H1 (cell line): ENCODE results near the gene GDPD1. TPM values are rescaled to one million over a fixed set of nuclear protein-coding genes. Genes with fewer than 3 reads are reported as not detected.

ENCODE experiments used
- CTCF ChIA-PET: fragments of 300-600 bp; sonication (Branson Sonifier 250); formaldehyde crosslinking; loops from one replicate; lab custom pipeline; 2021; ENCODE audit not compliant: partially characterized antibody; lab: Charles Lee
- POLR2A ChIA-PET: fragments of 300-600 bp; sonication (Branson Sonifier 250); formaldehyde crosslinking; loops from one replicate; lab custom pipeline; 2021; ENCODE audit warnings: inconsistent platforms; ENCODE audit not compliant: partially characterized antibody; lab: Charles Lee
- DNase-seq, 2 experiments: peaks; one replicate each; pipeline versions ENCODE4 v3.0.0 to v3.0.0-alpha.2; 2010 to 2022; ENCODE audit warnings: low spot score in 2 of 2, low read depth in 1 of 2, mixed read lengths in 1 of 2
- FAIRE-seq: peaks from 2 replicates; lab custom pipeline; 2011; peaks lifted over from hg19 to GRCh38; lab: Jason Lieb, UNC
- H2AFZ ChIP-seq: 2 replicates; pipeline ENCODE4 v1.8.1; 2012; ENCODE audit warnings: low read length, inconsistent platforms
- H2AK5ac ChIP-seq: 2 replicates; pipeline ENCODE4 v1.6.1; 2013; ENCODE audit warnings: low read depth, low read length
- H2BK120ac ChIP-seq: replicated peaks from 2 replicates; pipeline ENCODE3; 2013; ENCODE audit warnings: low read depth, low read length, inconsistent platforms
- H2BK12ac ChIP-seq: 2 replicates; pipeline ENCODE4 v1.6.1; 2013; ENCODE audit warnings: low read depth, low read length
- H2BK15ac ChIP-seq: 2 replicates; pipeline ENCODE4 v1.6.1; 2013; ENCODE audit warnings: low read length
- H2BK20ac ChIP-seq: 2 replicates; pipeline ENCODE4 v1.6.1; 2013; ENCODE audit warnings: low read length
- H2BK5ac ChIP-seq: 2 replicates; pipeline ENCODE4 v1.6.1; 2013; ENCODE audit warnings: low read depth, low read length
- H3K14ac ChIP-seq: 2 replicates; pipeline ENCODE4 v1.6.1; 2013; ENCODE audit warnings: inconsistent platforms; ENCODE audit not compliant: insufficient read length
- H3K18ac ChIP-seq: 2 replicates; pipeline ENCODE4 v1.6.1; 2013; ENCODE audit warnings: low read length; ENCODE audit errors: extremely low read depth
- H3K23ac ChIP-seq: 2 replicates; pipeline ENCODE4 v1.6.1; 2013; ENCODE audit warnings: inconsistent platforms; ENCODE audit not compliant: insufficient read length
- H3K23me2 ChIP-seq: 2 replicates; pipeline ENCODE4 v1.6.1; 2013; ENCODE audit warnings: low read depth, low read length
- H3K27ac ChIP-seq: 2 replicates; pipeline ENCODE4 v1.6.1; 2011; ENCODE audit warnings: low read depth, low read length, inconsistent platforms
- H3K27me3 ChIP-seq, 4 experiments: replicated peaks in 1 of 4; 1 replicate in 1 of 4; 2 replicates in 3 of 4; pipeline versions ENCODE4 v1.6.1 to v1.8.1; 2011 to 2013; ENCODE audit warnings: low read length in 3 of 4, mild to moderate bottlenecking in 3 of 4, inconsistent platforms in 2 of 4, mixed read lengths in 2 of 4, moderate library complexity in 1 of 4; ENCODE audit not compliant: control insufficient read depth in 3 of 4, insufficient read depth in 3 of 4; ENCODE audit errors: extremely low read depth in 1 of 4
- H3K36me3 ChIP-seq, 4 experiments: 2 replicates each; pipeline versions ENCODE4 v1.6.1 to v1.8.1; 2011 to 2013; ENCODE audit warnings: mild to moderate bottlenecking in 4 of 4, low read length in 3 of 4, moderate library complexity in 2 of 4, control low read depth in 1 of 4, inconsistent platforms in 1 of 4; ENCODE audit not compliant: insufficient read depth in 4 of 4, control insufficient read depth in 2 of 4
- H3K4ac ChIP-seq: replicated peaks from 2 replicates; pipeline ENCODE3; 2013; ENCODE audit warnings: low read length, low read depth, mixed read lengths, inconsistent platforms; ENCODE audit not compliant: insufficient read length
- H3K4me1 ChIP-seq, 4 experiments: replicated peaks in 1 of 4; 1 replicate in 1 of 4; 2 replicates in 3 of 4; pipeline versions ENCODE4 v1.6.1 to v1.8.1; 2011 to 2013; ENCODE audit warnings: low read length in 3 of 4, inconsistent platforms in 2 of 4, mixed read lengths in 1 of 4; ENCODE audit not compliant: insufficient read depth in 4 of 4, control insufficient read depth in 3 of 4
- H3K4me2 ChIP-seq, 2 experiments: 2 replicates each; pipeline versions ENCODE4 v1.6.1 to v1.8.1; 2011 to 2013; ENCODE audit warnings: low read depth in 2 of 2, low read length in 2 of 2, control low read depth in 1 of 2, inconsistent platforms in 1 of 2, mild to moderate bottlenecking in 1 of 2; ENCODE audit not compliant: insufficient read depth in 1 of 2
- H3K4me3 ChIP-seq, 4 experiments: fragments of 200-600, 300-600 bp in 1 of 4; sonication (generic), shearing (Covaris generic), sonication (Bioruptor Twin) in 1 of 4; 2 replicates each; pipeline versions ENCODE4 v1.5.1 to v1.8.1; 2011 to 2016; ENCODE audit warnings: low read length in 4 of 4, low read depth in 3 of 4, control low read depth in 2 of 4, inconsistent platforms in 2 of 4, mild to moderate bottlenecking in 2 of 4, mixed read lengths in 1 of 4, moderate library complexity in 1 of 4; ENCODE audit not compliant: insufficient read depth in 2 of 4; ENCODE audit errors: extremely low read depth in 1 of 4
- H3K56ac ChIP-seq: replicated peaks from 2 replicates; pipeline ENCODE3; 2013; ENCODE audit warnings: low read depth, mild to moderate bottlenecking, mixed read lengths, low read length, inconsistent platforms; ENCODE audit not compliant: insufficient read length
- H3K79me1 ChIP-seq: 2 replicates; pipeline ENCODE4 v1.6.1; 2013; ENCODE audit warnings: low read depth, low read length, control low read depth
- H3K79me2 ChIP-seq, 2 experiments: 2 replicates each; pipeline versions ENCODE4 v1.6.1 to v1.8.1; 2012 to 2013; ENCODE audit warnings: low read length in 2 of 2, mild to moderate bottlenecking in 2 of 2, inconsistent platforms in 1 of 2; ENCODE audit not compliant: insufficient read depth in 2 of 2, control insufficient read depth in 1 of 2
- H3K9ac ChIP-seq, 4 experiments: replicated peaks in 1 of 4; 1 replicate in 1 of 4; 2 replicates in 3 of 4; pipeline versions ENCODE4 v1.6.1 to v1.8.1; 2011 to 2013; ENCODE audit warnings: low read depth in 3 of 4, low read length in 3 of 4, control low read depth in 2 of 4, mild to moderate bottlenecking in 2 of 4, moderate library complexity in 2 of 4, inconsistent platforms in 1 of 4; ENCODE audit errors: extremely low read depth in 1 of 4
- H3K9me3 ChIP-seq, 2 experiments: 2 replicates each; pipeline versions ENCODE4 v1.6.1 to v1.8.1; 2012 to 2013; ENCODE audit warnings: mild to moderate bottlenecking in 2 of 2, moderate library complexity in 2 of 2, control low read depth in 1 of 2, inconsistent platforms in 1 of 2, low read depth in 1 of 2, low read length in 1 of 2, mixed read lengths in 1 of 2; ENCODE audit not compliant: insufficient read depth in 2 of 2
- H4K20me1 ChIP-seq, 2 experiments: replicated peaks in 1 of 2; 2 replicates each; pipeline versions ENCODE3 to v1.8.1; 2011 to 2013; ENCODE audit warnings: inconsistent platforms in 2 of 2, low read length in 2 of 2, mild to moderate bottlenecking in 1 of 2; ENCODE audit not compliant: insufficient read depth in 2 of 2, control insufficient read depth in 1 of 2
- H4K5ac ChIP-seq: 2 replicates; pipeline ENCODE4 v1.6.1; 2013; ENCODE audit warnings: low read length, low read depth, mixed read lengths, inconsistent platforms; ENCODE audit not compliant: insufficient read length
- H4K8ac ChIP-seq: 2 replicates; pipeline ENCODE4 v1.8.0; 2013; ENCODE audit warnings: mild to moderate bottlenecking, moderate library complexity, low read length, inconsistent platforms; ENCODE audit not compliant: insufficient read depth; ENCODE audit errors: extremely low read depth
- H4K91ac ChIP-seq: replicated peaks from 2 replicates; pipeline ENCODE3; 2013; ENCODE audit warnings: low read length, mixed read lengths, inconsistent platforms; ENCODE audit not compliant: insufficient read length
- BACH1 ChIP-seq: IDR thresholded peaks from 2 replicates; pipeline ENCODE4 v1.6.1; 2012; ENCODE audit warnings: low read length, improper control_type of control experiment
- BCL11A ChIP-seq, 2 experiments: IDR thresholded peaks; one replicate each; pipeline ENCODE4 v1.6.1; 2011; ENCODE audit warnings: low read depth in 2 of 2, low read length in 2 of 2, mild to moderate bottlenecking in 2 of 2
- CBX5 ChIP-seq: fragments of 300-800, 300-1000 bp; sonication (generic); IDR thresholded peaks from 2 replicates; pipeline ENCODE4 v1.7.1; 2016; ENCODE audit warnings: antibody characterized with exemption, low read length, low read depth
- TAF7 ChIP-seq: optimal IDR thresholded peaks from 2 replicates; pipeline ENCODE3; 2011; ENCODE audit warnings: low read depth, mild to moderate bottlenecking, inconsistent platforms, low read length, moderate library complexity, borderline replicate concordance
- WGBS, 2 experiments: shearing (Covaris generic) in 1 of 2; methylation state at CpG; one replicate each; pipeline versions ENCODE4 v1.1.6 to v1.1.7; 2013 to 2015; ENCODE audit warnings: low lambda C conversion rate in 2 of 2, mixed read lengths in 2 of 2, inconsistent platforms in 1 of 2, low coverage in 1 of 2, missing lambda C conversion rate in 1 of 2; ENCODE audit not compliant: insufficient replicate concordance in 2 of 2, insufficient coverage in 1 of 2, insufficient read length in 1 of 2; ENCODE audit errors: extremely low coverage in 1 of 2, missing lambda C conversion rate in 1 of 2; 5-methylcytosine and 5-hydroxymethylcytosine counted together
- polyA plus RNA-seq, 7 experiments: library from polyadenylated mRNA; depleted of rRNA in 3 of 7; stranded (reverse) in 5 of 7; unstranded in 2 of 7; fragments of >200 nt in 5 of 7; fragments of 200-250 nt in 2 of 7; gene quantifications; 1 replicate in 5 of 7; 2 replicates in 1 of 7; 4 replicates in 1 of 7; pipeline versions ENCODE4 v1.2.1 to v1.2.3, GENCODE V29; 2011 to 2013; ENCODE audit warnings: missing spikeins in 2 of 7, mixed read lengths in 2 of 7
- total RNA-seq: library from RNA; stranded (reverse); fragmentation: NEBNext Ultra II Directional; extraction: Animal tissue kit (Norgen Biotek cat#: 25700); gene quantifications from 2 replicates; pipeline ENCODE4 v1.2.1, GENCODE V29; 2021

GDPD1 gene
- total and polyA plus RNA-seq, 2 of the 8 experiments (the other 6 are each of a cell fraction or from before 2014, with no cell fraction given) = 3.2 to 7.7 TPM

- no peaks in the 10 kb centered on the region for H3K36me3 ChIP-seq
- H4K20me1 ChIP-seq = no peaks in the 10 kb centered on the region
- H3K23ac ChIP-seq = no peak overlapping the region
- no peak overlapping the region for H3K27ac ChIP-seq
- no peaks in the 10 kb centered on the region for H3K79me2 ChIP-seq
- H3K4ac ChIP-seq = no peak overlapping the region
- H2BK120ac ChIP-seq = no peak overlapping the region
- no peak overlapping the region for H3K14ac ChIP-seq
- H2AFZ ChIP-seq = no peak overlapping the region
- H2AK5ac ChIP-seq = no peak overlapping the region
- no peaks in the 10 kb centered on the region for H3K79me1 ChIP-seq
- H3K56ac ChIP-seq = no peak overlapping the region
- H3K4me2 ChIP-seq = no peak overlapping the region
- H2BK12ac ChIP-seq = no peak overlapping the region
- H4K8ac ChIP-seq = no peak overlapping the region
- H2BK5ac ChIP-seq = no peak overlapping the region
- FAIRE-seq (no peak), DNase-seq (no peak)
- H4K91ac ChIP-seq = no peak overlapping the region
- ChIA-PET CTCF (interaction anchor here (1.2 to 1.6 kb wide), 2 partner anchors 11 to 18 kb away, joined by 3 to 4 read pairs; no protein-coding TSS in a partner anchor), POLR2A (interaction anchor here (0.6 to 1.3 kb wide), 2 partner anchors 10 to 538 kb away, joined by 3 read pairs; no protein-coding TSS in a partner anchor)
- H3K9me3 ChIP-seq = no peaks in the 10 kb centered on the region
- no peak overlapping the region for H2BK15ac ChIP-seq
- H3K4me1 ChIP-seq = no peaks in the 10 kb centered on the region
- no peak overlapping the region for H3K4me3 ChIP-seq
- H3K27me3 ChIP-seq = no peaks in the 10 kb centered on the region
- WGBS, 2 experiments = 89% methylated on average over 2 of the region's 2 CpGs; no CpG with 5 or more reads in 1 of the 2 experiments
- H2BK20ac ChIP-seq = no peak overlapping the region
- no peak overlapping the region for H3K9ac ChIP-seq
- TF ChIP-seq CBX5 (no peak), BACH1 (no peak), BCL11A (IDR thresholded peaks at IDR 0.05; ENCODE audit: low read depth in 2 of 2, low read length in 2 of 2) (no peak), TAF7 (no peak)
- TF ChIP-seq, all 59 proteins: peak for 0
- Histone ChIP-seq H3K23me2 (no peaks in the 10 kb centered on the region), H4K5ac (no peak overlapping the region), H3K18ac (no peak overlapping the region)
Observed at GRCh38 chr17:59299400-59300092, 79.2 kb downstream of the GDPD1 start.
